CD14-positive monocyte (primary cell): ENCODE results near the gene CALML5. TPM values are rescaled to one million over a fixed set of nuclear protein-coding genes. Genes with fewer than 3 reads are reported as not detected.

Experiments used
- DNase-seq, 3 donors: peaks; one replicate each; pipeline ENCODE4 v3.0.0-alpha.2; 2011 to 2022
- H2AFZ ChIP-seq: 2 replicates; pipeline ENCODE4 v1.6.0; 2012; ENCODE audit warnings: mild to moderate bottlenecking, low read depth, low read length, inconsistent platforms; ENCODE audit not compliant: insufficient read depth, poor library complexity, severe bottlenecking
- H3K27ac ChIP-seq, 2 donors: 1 replicate in 1 of 2; 2 replicates in 1 of 2; pipeline ENCODE4 v1.5.1; 2012 to 2013; ENCODE audit warnings: low read length in 2 of 2, control low read depth in 1 of 2, inconsistent platforms in 1 of 2, low read depth in 1 of 2, mild to moderate bottlenecking in 1 of 2
- H3K27me3 ChIP-seq, 2 donors: one replicate each; pipeline versions ENCODE4 v1.6.0 to v1.6.1; 2011 to 2013; ENCODE audit warnings: low read length in 2 of 2; ENCODE audit not compliant: control insufficient read depth in 2 of 2, insufficient read depth in 2 of 2
- H3K36me3 ChIP-seq, 2 donors: replicated peaks in 1 of 2; 1 replicate in 1 of 2; 2 replicates in 1 of 2; pipeline versions ENCODE4 v1.5.1 to v1.6.1; 2012 to 2013; ENCODE audit warnings: low read length in 2 of 2, control low read depth in 1 of 2, inconsistent platforms in 1 of 2, mild to moderate bottlenecking in 1 of 2; ENCODE audit not compliant: insufficient read depth in 2 of 2, control insufficient read depth in 1 of 2
- H3K4me1 ChIP-seq, 2 donors: 1 replicate in 1 of 2; 2 replicates in 1 of 2; pipeline versions ENCODE4 v1.5.1 to v1.6.1; 2012 to 2013; ENCODE audit warnings: low read length in 2 of 2, control low read depth in 1 of 2, inconsistent platforms in 1 of 2, mild to moderate bottlenecking in 1 of 2, moderate library complexity in 1 of 2; ENCODE audit not compliant: insufficient read depth in 2 of 2, control insufficient read depth in 1 of 2
- H3K4me2 ChIP-seq: replicated peaks from 2 replicates; pipeline ENCODE3; 2012; ENCODE audit warnings: low read length, moderate library complexity, mild to moderate bottlenecking; ENCODE audit not compliant: poor library complexity, severe bottlenecking; ENCODE audit errors: extremely low read depth
- H3K4me3 ChIP-seq, 3 experiments: fragments of 200-600 bp in 1 of 3; sonication (generic) in 1 of 3; replicated peaks in 1 of 3; 1 replicate in 2 of 3; 2 replicates in 1 of 3; pipeline ENCODE4 v1.5.1; 2011 to 2013; ENCODE audit warnings: low read length in 3 of 3, mild to moderate bottlenecking in 3 of 3, control low read depth in 2 of 3, low read depth in 2 of 3, inconsistent platforms in 1 of 3, moderate library complexity in 1 of 3
- H3K79me2 ChIP-seq: 2 replicates; pipeline ENCODE4 v1.6.0; 2012; ENCODE audit warnings: mild to moderate bottlenecking, control low read depth, inconsistent platforms, low read length, moderate library complexity; ENCODE audit not compliant: insufficient read depth
- H3K9ac ChIP-seq: 2 replicates; pipeline ENCODE4 v1.6.0; 2017; ENCODE audit warnings: low read length, mild to moderate bottlenecking; ENCODE audit not compliant: insufficient read depth, poor library complexity, severe bottlenecking
- H3K9me3 ChIP-seq, 2 donors: replicated peaks in 1 of 2; 1 replicate in 1 of 2; 2 replicates in 1 of 2; pipeline versions ENCODE4 v1.5.1 to v1.6.1; 2012 to 2013; ENCODE audit warnings: low read length in 2 of 2, control low read depth in 1 of 2; ENCODE audit not compliant: control insufficient read depth in 1 of 2, insufficient read depth in 1 of 2
- H4K20me1 ChIP-seq: 2 replicates; pipeline ENCODE4 v1.6.0; 2012; ENCODE audit warnings: mild to moderate bottlenecking, low read length, control low read depth, moderate library complexity; ENCODE audit not compliant: insufficient read depth
- H3K27ac Mint-ChIP-seq, 7 donors: one replicate each; pipeline ENCODE4 v1.8.0; 2020; ENCODE audit warnings: mild to moderate bottlenecking in 7 of 7, mixed read lengths in 7 of 7, moderate library complexity in 6 of 7, inconsistent platforms in 2 of 7
- H3K27me3 Mint-ChIP-seq, 3 donors: one replicate each; pipeline ENCODE4 v1.8.0; 2021 to 2022; ENCODE audit warnings: low read depth in 3 of 3, mild to moderate bottlenecking in 3 of 3, mixed read lengths in 3 of 3, moderate library complexity in 3 of 3, inconsistent platforms in 1 of 3
- H3K36me3 Mint-ChIP-seq, 2 donors: one replicate each; pipeline ENCODE4 v1.8.0; 2020; ENCODE audit warnings: mixed read lengths in 2 of 2, inconsistent platforms in 1 of 2, mild to moderate bottlenecking in 1 of 2
- H3K4me1 Mint-ChIP-seq: one replicate; pipeline ENCODE4 v1.8.0; 2020; ENCODE audit warnings: mild to moderate bottlenecking, mixed read lengths
- H3K4me3 Mint-ChIP-seq, 2 donors: one replicate each; pipeline ENCODE4 v1.8.0; 2020; ENCODE audit warnings: mild to moderate bottlenecking in 2 of 2, mixed read lengths in 2 of 2, moderate library complexity in 1 of 2
- H3K9me3 Mint-ChIP-seq, 7 donors: one replicate each; pipeline ENCODE4 v1.8.0; 2020 to 2022; ENCODE audit warnings: mixed read lengths in 7 of 7, mild to moderate bottlenecking in 6 of 7, moderate library complexity in 6 of 7, inconsistent platforms in 2 of 7
- WGBS: methylation state at CpG from one replicate; pipeline ENCODE4 v1.1.5; 2013; ENCODE audit warnings: missing lambda C conversion rate; ENCODE audit not compliant: insufficient coverage; 5-methylcytosine and 5-hydroxymethylcytosine counted together
- intact Hi-C, 2 donors: fragments of 100-400 bp; cut with micrococcal nuclease; formaldehyde crosslinking; loops; one replicate each; pipeline versions ENCODE4 v1.15.0 to v1.15.1; 2023
- polyA plus RNA-seq, 3 donors: library from polyadenylated mRNA; depleted of rRNA in 1 of 3; unstranded in 2 of 3; stranded (reverse) in 1 of 3; fragments of 300-500 nt in 2 of 3; fragments of >200 nt in 1 of 3; fragmentation: Illumina TruSeq in 2 of 3; gene quantifications; 1 replicate in 2 of 3; 2 replicates in 1 of 3; pipeline ENCODE4 v1.2.3, GENCODE V29; 2012 to 2021
- TF ChIP-seq, protein P1 (sequence below): fragments of 200-600 bp; IDR thresholded peaks from one replicate; pipeline ENCODE4 v1.8.0; 2022; ENCODE audit warnings: antibody characterized with exemption, mild to moderate bottlenecking

The CALML5 gene
- polyA plus RNA-seq, 3 donors = not detected

DNA sequence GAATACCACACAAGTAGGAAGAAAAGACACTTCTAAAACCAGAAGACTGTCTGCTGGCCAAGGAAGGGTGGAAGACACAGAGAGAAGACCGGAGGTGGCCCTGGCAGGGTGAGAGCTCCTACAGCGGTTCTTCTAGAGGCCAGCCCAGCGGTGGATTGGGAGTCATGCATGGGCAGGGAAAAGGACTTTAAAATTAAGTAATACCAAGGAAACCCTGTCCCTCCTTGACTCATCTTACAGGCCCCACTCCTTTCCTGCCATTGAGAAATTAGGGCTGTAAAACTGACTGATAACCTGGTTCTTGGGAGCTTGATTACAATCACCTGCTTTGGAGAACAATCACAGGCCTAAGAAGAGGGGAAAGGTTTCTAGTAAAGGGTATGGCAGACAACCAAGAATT, 41.5 kb upstream of the CALML5 start:
- WGBS = no CpG with 5 or more reads among the region's 3 CpGs
- Mint-ChIP-seq H3K36me3 (no peaks in the 10 kb centered on the region), H3K27me3 (peaks cover 0 to 5% (median 2%) of the 10 kb centered on the region in 3 donors), H3K27ac (no peak overlapping the region), H3K4me1 (peaks cover 28% of the 10 kb centered on the region), H3K9me3 (peaks cover 2 to 12% (median 7%) of the 10 kb centered on the region in 7 donors), H3K4me3 (no peak overlapping the region)
- H3K9ac ChIP-seq = no peak overlapping the region
- peaks cover 6 to 12% of the 10 kb centered on the region in 2 donors for H3K4me1 ChIP-seq
- H3K9me3 ChIP-seq = peaks cover 3 to 11% of the 10 kb centered on the region in 2 donors
- intact Hi-C loops = no loop called here
- H3K27me3 ChIP-seq = no peaks in the 10 kb centered on the region
- no peaks in the 10 kb centered on the region for H4K20me1 ChIP-seq
- no peaks in the 10 kb centered on the region for H3K79me2 ChIP-seq
- TF ChIP-seq, protein P1, sequence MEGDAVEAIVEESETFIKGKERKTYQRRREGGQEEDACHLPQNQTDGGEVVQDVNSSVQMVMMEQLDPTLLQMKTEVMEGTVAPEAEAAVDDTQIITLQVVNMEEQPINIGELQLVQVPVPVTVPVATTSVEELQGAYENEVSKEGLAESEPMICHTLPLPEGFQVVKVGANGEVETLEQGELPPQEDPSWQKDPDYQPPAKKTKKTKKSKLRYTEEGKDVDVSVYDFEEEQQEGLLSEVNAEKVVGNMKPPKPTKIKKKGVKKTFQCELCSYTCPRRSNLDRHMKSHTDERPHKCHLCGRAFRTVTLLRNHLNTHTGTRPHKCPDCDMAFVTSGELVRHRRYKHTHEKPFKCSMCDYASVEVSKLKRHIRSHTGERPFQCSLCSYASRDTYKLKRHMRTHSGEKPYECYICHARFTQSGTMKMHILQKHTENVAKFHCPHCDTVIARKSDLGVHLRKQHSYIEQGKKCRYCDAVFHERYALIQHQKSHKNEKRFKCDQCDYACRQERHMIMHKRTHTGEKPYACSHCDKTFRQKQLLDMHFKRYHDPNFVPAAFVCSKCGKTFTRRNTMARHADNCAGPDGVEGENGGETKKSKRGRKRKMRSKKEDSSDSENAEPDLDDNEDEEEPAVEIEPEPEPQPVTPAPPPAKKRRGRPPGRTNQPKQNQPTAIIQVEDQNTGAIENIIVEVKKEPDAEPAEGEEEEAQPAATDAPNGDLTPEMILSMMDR = no peak
- no peak overlapping the region for H3K4me2 ChIP-seq
- no peak for DNase-seq
- H3K36me3 ChIP-seq = no peaks in the 10 kb centered on the region
- H3K27ac ChIP-seq = no peak overlapping the region
- no peak overlapping the region for H3K4me3 ChIP-seq
- no peak overlapping the region for H2AFZ ChIP-seq

- 98% methylated on average over 5 of the region's 9 CpGs for WGBS
- H3K9me3 Mint-ChIP-seq = peaks cover 2 to 12% (median 7%) of the 10 kb centered on the region in 7 donors
- no peak overlapping the region for H3K4me3 Mint-ChIP-seq
- TF ChIP-seq, protein P1 = no peak
- no peaks in the 10 kb centered on the region for H3K27me3 ChIP-seq
- no peak overlapping the region for H2AFZ ChIP-seq
- peaks cover 11 to 14% of the 10 kb centered on the region in 2 donors for H3K4me1 ChIP-seq
- peaks cover 0 to 5% (median 2%) of the 10 kb centered on the region in 3 donors for H3K27me3 Mint-ChIP-seq
- no peaks in the 10 kb centered on the region for H4K20me1 ChIP-seq
- no peak overlapping the region for H3K27ac Mint-ChIP-seq
- H3K36me3 Mint-ChIP-seq = no peaks in the 10 kb centered on the region
- no peak overlapping the region for H3K27ac ChIP-seq
- intact Hi-C loops = no loop called here
- no peak overlapping the region for H3K4me3 ChIP-seq
- H3K79me2 ChIP-seq = no peaks in the 10 kb centered on the region
- H3K36me3 ChIP-seq = no peaks in the 10 kb centered on the region
- H3K9ac ChIP-seq = no peak overlapping the region
- H3K4me1 Mint-ChIP-seq = peaks cover 30% of the 10 kb centered on the region
- no peak overlapping the region for H3K4me2 ChIP-seq
- DNase-seq = no peak
- H3K9me3 ChIP-seq = peaks cover 3 to 11% of the 10 kb centered on the region in 2 donors
Observed at GRCh38 chr10:5540080-5540479, 40.7 kb upstream of the CALML5 start.
